ENCODE results near the gene ZNF610.
A peak's percentile ranks its signal among the peaks of the same experiment; 100 is the strongest.
"Not testable (repeated sequence)": the region's sequence is repeated elsewhere in the genome, so short reads cannot be mapped to it uniquely, and the experiment has no call there.

ZNF610 gene

GRCh38 chr19:52307275-52307674, 28.8 kb upstream of the ZNF610 start:
- no peak for DNase-seq (ENCODE audit: low spot score)
- TF ChIP-seq CTCF (IDR thresholded peaks at IDR 0.05; ENCODE audit: extremely low read depth, missing control alignments): no peak

GRCh38 chr19:52322429-52322828, 13.6 kb upstream of the ZNF610 start:
- TF ChIP-seq CTCF (IDR thresholded peaks at IDR 0.05; ENCODE audit: extremely low read depth, missing control alignments): no peak

GRCh38 chr19:52331757-52332156, 4.3 kb upstream of the ZNF610 start:
- no peak for TF ChIP-seq CTCF (IDR thresholded peaks at IDR 0.05; ENCODE audit: extremely low read depth, missing control alignments)
- no peak for DNase-seq (ENCODE audit: low spot score)

More at GRCh38 chr19:52322429-52322828, 13.6 kb upstream of the ZNF610 start:
- DNase-seq (ENCODE audit: low spot score): no peak

GRCh38 chr19:52335768-52336116, 301 bp upstream of the ZNF610 start:
- no peak for TF ChIP-seq CTCF (IDR thresholded peaks at IDR 0.05; ENCODE audit: extremely low read depth, missing control alignments)
- no peak for DNase-seq (ENCODE audit: low spot score)

- TF ChIP-seq CTCF (IDR thresholded peaks at IDR 0.05; ENCODE audit: extremely low read depth, missing control alignments): no peak
- no peak for DNase-seq (ENCODE audit: low spot score)
These were observed 843 bp downstream of the ZNF610 start for GRCh38 chr19:52336791-52337381.

- not testable (repeated sequence) for DNase-seq (ENCODE audit: low spot score)
These were observed 3.0 kb downstream of the ZNF610 start for GRCh38 chr19:52339022-52339421.

- DNase-seq (ENCODE audit: low spot score): peak; percentile 37
- TF ChIP-seq CTCF (IDR thresholded peaks at IDR 0.05; ENCODE audit: extremely low read depth, missing control alignments): peak; percentile 39
These were observed 7.5 kb downstream of the ZNF610 start for GRCh38 chr19:52343548-52343947.

- no peak for DNase-seq (ENCODE audit: low spot score)
- no peak for TF ChIP-seq CTCF (IDR thresholded peaks at IDR 0.05; ENCODE audit: extremely low read depth, missing control alignments)
These were observed 9.1 kb downstream of the ZNF610 start for GRCh38 chr19:52345162-52345561.

All from GM20000 (cell line).